GM18511 (cell line): ENCODE results near the gene C2CD2.

Experiments used
- ATAC-seq: cut with Tn5 transposase; IDR thresholded peaks from one replicate; pipeline ENCODE4 v1.9.1; 2021; ENCODE audit warnings: mild to moderate bottlenecking, moderate library complexity; ENCODE audit not compliant: unreplicated experiment

Gene C2CD2

GRCh38 chr21:41848958-41849580, 104.7 kb downstream of the C2CD2 start:
- no peak for ATAC-seq

- no peak for ATAC-seq
Measured at GRCh38 chr21:41848533-41848932, 105.3 kb downstream of the C2CD2 start.

- no peak for ATAC-seq
Measured at GRCh38 chr21:41847066-41847804, 106.6 kb downstream of the C2CD2 start.

GRCh38 chr21:41846536-41846935, 107.3 kb downstream of the C2CD2 start:
- ATAC-seq = no peak

GRCh38 chr21:41846033-41846317, 107.8 kb downstream of the C2CD2 start:
- no peak for ATAC-seq

GRCh38 chr21:41845310-41846032, 108.3 kb downstream of the C2CD2 start:
- ATAC-seq = no peak

GRCh38 chr21:41843584-41843983, 110.2 kb downstream of the C2CD2 start:
- no peak for ATAC-seq

GRCh38 chr21:41840880-41841279, 112.9 kb downstream of the C2CD2 start:
- no peak for ATAC-seq

- ATAC-seq = no peak
Measured at GRCh38 chr21:41839387-41840000, 114.3 kb downstream of the C2CD2 start.

GRCh38 chr21:41837756-41838297, 116.0 kb downstream of the C2CD2 start:
- ATAC-seq = no peak

GRCh38 chr21:41836166-41837015, 117.4 kb downstream of the C2CD2 start:
- no peak for ATAC-seq

GRCh38 chr21:41835711-41836154, 118.1 kb downstream of the C2CD2 start:
- ATAC-seq = no peak
